Osteoblast (primary cell): ENCODE data around the gene SYT3. TPM values are rescaled to one million over a fixed set of nuclear protein-coding genes. Genes with fewer than 3 reads are reported as not detected.

ENCODE experiments used
- DNase-seq: peaks from one replicate; pipeline ENCODE4 v3.0.0; 2011; ENCODE audit warnings: low spot score, mixed read lengths; ENCODE audit not compliant: insufficient read length; ENCODE audit errors: missing footprints
- H2AFZ ChIP-seq: 2 replicates; pipeline ENCODE4 v1.6.0; 2011; ENCODE audit warnings: mild to moderate bottlenecking, low read length
- H3K27ac ChIP-seq: 2 replicates; pipeline ENCODE4 v1.5.1; 2011; ENCODE audit warnings: mild to moderate bottlenecking, low read depth, low read length, moderate library complexity
- H3K27me3 ChIP-seq: 2 replicates; pipeline ENCODE4 v1.6.0; 2012; ENCODE audit warnings: mild to moderate bottlenecking, control low read depth, inconsistent platforms, low read length, moderate library complexity; ENCODE audit not compliant: insufficient read depth
- H3K36me3 ChIP-seq: 2 replicates; pipeline ENCODE4 v1.5.1; 2011; ENCODE audit warnings: mild to moderate bottlenecking, low read length, control low read depth, moderate library complexity; ENCODE audit not compliant: insufficient read depth
- H3K4me1 ChIP-seq: 2 replicates; pipeline ENCODE4 v1.5.1; 2011; ENCODE audit warnings: mild to moderate bottlenecking, low read length, control low read depth, moderate library complexity; ENCODE audit not compliant: insufficient read depth
- H3K4me2 ChIP-seq: 2 replicates; pipeline ENCODE4 v1.6.0; 2011; ENCODE audit warnings: mild to moderate bottlenecking, low read length; ENCODE audit not compliant: insufficient read depth
- H3K4me3 ChIP-seq: fragments of 200-600 bp; sonication (generic); 3 replicates; pipeline ENCODE4 v1.5.1; 2012; ENCODE audit warnings: mild to moderate bottlenecking, low read length, inconsistent platforms; ENCODE audit not compliant: insufficient read depth
- H3K79me2 ChIP-seq: 2 replicates; pipeline ENCODE4 v1.6.0; 2012; ENCODE audit warnings: mild to moderate bottlenecking, low read length, control low read depth, inconsistent platforms; ENCODE audit not compliant: insufficient read depth
- H3K9me3 ChIP-seq: 2 replicates; pipeline ENCODE4 v1.5.1; 2011; ENCODE audit warnings: low read depth, low read length, control low read depth
- H4K20me1 ChIP-seq: 2 replicates; pipeline ENCODE4 v1.6.0; 2012; ENCODE audit warnings: mild to moderate bottlenecking, low read length, control low read depth; ENCODE audit not compliant: insufficient read depth
- total RNA-seq: library from RNA; depleted of rRNA; stranded (reverse); fragments of >200 nt; gene quantifications from 2 replicates; pipeline ENCODE4 v1.2.3, GENCODE V29; 2012
- TF ChIP-seq, protein P1 (sequence below): IDR thresholded peaks from 2 replicates; pipeline ENCODE4 v1.5.1; 2011; ENCODE audit warnings: mild to moderate bottlenecking, low read depth, low read length, moderate library complexity; ENCODE audit errors: extremely low read depth

SYT3 gene
- total RNA-seq, 1 donor, result 0.36 TPM

DNA sequence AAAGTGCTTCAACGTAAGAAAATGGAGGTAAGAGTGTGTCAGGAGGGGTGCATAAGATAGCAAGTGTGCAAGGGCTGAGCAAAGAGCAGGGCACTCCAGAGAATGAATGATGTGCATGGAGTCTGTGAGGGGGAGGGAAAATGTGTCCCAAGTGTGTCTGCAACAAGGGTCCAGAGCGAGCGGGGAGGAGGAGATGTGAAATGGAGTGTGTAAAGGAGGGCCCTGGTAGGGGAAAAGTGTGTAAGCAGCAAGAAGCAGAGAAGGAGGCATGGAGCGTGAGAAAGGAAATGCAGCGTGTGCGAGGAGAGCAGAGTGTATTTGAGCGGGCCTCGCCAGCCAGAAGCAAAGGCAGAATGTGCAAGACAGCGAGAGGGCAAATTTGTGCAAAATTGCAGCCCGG lies 21.3 kb upstream of the SYT3 start:
- H2AFZ ChIP-seq, result no peak overlapping the region
- peaks cover 6% of the 10 kb centered on the region for H3K27me3 ChIP-seq
- H3K4me3 ChIP-seq, result no peak overlapping the region
- no peaks in the 10 kb centered on the region for H4K20me1 ChIP-seq
- H3K79me2 ChIP-seq, result no peaks in the 10 kb centered on the region
- no peak overlapping the region for H3K27ac ChIP-seq
- no peak for DNase-seq
- H3K4me1 ChIP-seq, result peaks cover 16% of the 10 kb centered on the region
- H3K36me3 ChIP-seq, result no peaks in the 10 kb centered on the region
- no peaks in the 10 kb centered on the region for H3K9me3 ChIP-seq
- TF ChIP-seq, protein P1, sequence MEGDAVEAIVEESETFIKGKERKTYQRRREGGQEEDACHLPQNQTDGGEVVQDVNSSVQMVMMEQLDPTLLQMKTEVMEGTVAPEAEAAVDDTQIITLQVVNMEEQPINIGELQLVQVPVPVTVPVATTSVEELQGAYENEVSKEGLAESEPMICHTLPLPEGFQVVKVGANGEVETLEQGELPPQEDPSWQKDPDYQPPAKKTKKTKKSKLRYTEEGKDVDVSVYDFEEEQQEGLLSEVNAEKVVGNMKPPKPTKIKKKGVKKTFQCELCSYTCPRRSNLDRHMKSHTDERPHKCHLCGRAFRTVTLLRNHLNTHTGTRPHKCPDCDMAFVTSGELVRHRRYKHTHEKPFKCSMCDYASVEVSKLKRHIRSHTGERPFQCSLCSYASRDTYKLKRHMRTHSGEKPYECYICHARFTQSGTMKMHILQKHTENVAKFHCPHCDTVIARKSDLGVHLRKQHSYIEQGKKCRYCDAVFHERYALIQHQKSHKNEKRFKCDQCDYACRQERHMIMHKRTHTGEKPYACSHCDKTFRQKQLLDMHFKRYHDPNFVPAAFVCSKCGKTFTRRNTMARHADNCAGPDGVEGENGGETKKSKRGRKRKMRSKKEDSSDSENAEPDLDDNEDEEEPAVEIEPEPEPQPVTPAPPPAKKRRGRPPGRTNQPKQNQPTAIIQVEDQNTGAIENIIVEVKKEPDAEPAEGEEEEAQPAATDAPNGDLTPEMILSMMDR, result no peak
- H3K4me2 ChIP-seq, result no peak overlapping the region

DNA sequence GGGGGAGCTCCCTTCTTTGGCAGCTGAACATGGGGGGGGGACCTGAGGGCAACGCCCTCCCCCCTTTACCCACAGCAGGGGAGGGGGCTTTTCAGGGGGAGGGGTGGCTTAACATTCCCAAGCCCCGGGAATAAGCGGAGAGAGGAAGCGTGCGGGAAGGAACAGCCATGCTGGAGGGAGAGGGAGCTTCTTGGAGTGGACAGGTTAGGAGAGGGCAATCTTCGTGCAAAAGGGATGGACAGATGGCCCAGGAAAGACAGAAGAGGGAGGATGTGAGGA lies 20.3 kb upstream of the SYT3 start:
- H3K4me2 ChIP-seq, result no peak overlapping the region

DNA sequence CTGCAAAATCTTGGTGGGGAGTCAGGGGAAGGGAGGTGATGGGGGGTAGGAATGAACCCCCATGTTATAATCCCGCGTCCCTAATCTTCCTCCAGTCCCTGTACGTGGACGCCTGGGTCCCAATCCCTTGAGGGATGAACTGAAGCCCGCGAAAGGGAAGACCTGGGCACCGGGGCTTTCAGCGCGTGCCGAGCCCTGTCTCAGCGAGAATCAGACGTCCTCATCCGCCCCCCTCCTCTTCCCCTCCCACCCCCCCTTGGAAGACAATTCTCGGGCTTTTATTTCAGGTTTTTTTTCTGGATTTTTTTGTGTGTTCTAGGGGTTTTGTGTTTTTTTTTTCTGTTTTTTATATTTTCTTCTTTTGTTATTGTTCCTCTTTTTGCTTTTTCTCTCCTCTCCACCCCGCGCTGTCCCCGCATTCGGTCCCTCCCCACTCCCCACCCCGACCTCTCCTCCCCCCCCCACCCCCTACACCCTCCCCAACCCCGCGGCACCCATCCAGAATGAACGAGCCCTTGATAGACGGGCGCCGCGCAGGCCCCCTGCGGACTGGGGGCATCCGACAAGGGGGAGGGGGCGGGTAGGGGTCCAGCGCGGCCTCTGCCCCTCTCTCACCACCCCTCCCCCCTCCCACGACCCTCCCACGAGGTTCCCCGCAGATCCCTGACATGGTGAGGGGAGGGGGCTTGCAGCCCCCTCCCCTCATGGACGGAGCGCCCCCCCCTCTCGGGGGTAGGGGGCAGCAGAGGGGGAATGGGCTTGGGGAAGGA lies 19.8 kb upstream of the SYT3 start:
- peak overlapping the region; percentile 96 for H3K4me2 ChIP-seq
- no peak overlapping the region for H3K27ac ChIP-seq
- H3K36me3 ChIP-seq, result no peaks in the 10 kb centered on the region
- TF ChIP-seq, protein P1, result no peak
- peak overlapping the region; percentile 71 for H3K4me3 ChIP-seq
- no peak for DNase-seq
- no peaks in the 10 kb centered on the region for H3K9me3 ChIP-seq
- no peaks in the 10 kb centered on the region for H4K20me1 ChIP-seq
- H3K27me3 ChIP-seq, result no peaks in the 10 kb centered on the region
- H3K4me1 ChIP-seq, result peaks cover 16% of the 10 kb centered on the region
- no peak overlapping the region for H2AFZ ChIP-seq
- no peaks in the 10 kb centered on the region for H3K79me2 ChIP-seq

More for the DNA sequence above, 20.3 kb upstream of the SYT3 start:
- Histone ChIP-seq H2AFZ (no peak overlapping the region), H3K4me3 (no peak overlapping the region), H3K27ac (no peak overlapping the region), H3K36me3 (no peaks in the 10 kb centered on the region), H4K20me1 (no peaks in the 10 kb centered on the region), H3K9me3 (no peaks in the 10 kb centered on the region), H3K79me2 (no peaks in the 10 kb centered on the region), H3K4me1 (peaks cover 16% of the 10 kb centered on the region), H3K27me3 (peaks cover 3% of the 10 kb centered on the region)
- DNase-seq, result no peak
- TF ChIP-seq, protein P1, result no peak

DNA sequence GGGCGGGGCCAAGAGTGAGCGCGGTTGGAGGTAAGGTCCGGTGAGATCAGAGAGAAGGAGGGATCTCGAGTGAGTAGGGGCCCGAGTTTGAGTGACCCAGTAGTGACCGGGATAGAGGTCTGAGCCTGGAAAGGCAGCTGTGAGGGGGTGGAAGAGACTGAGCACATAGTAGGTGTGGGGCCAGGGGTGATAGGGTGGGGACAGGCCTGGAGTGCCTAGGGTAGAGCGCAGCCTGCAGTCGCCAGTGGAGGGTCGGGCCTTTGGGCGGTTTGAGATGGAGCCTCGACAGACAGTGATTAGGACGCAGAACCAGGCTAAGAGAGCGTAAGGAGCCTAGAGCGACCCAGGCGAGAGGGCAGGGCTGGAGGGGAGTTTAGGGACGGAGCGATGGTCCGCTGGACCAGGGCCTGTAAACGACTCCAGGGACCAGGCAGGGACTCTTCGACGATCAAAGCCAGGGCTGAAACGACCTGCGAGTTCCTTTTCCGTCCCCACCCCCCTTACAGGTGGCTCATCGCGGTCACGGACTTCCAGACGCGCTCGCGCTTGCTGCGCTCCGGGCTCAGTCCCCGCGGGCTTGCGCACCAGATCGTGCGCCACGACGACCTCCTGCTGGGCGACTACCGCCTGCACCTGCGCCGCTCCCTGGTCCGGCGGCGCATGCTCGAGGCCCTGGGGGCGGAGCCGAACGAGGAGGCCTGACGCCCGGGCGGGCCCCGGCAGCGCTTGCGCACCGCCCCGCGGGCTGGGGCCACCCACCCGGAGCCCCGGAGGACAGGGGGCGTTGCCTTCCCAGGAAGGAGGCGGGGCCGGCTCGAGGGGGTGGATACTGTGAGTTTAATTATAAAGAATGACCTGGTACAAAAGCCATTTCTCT lies 19.0 kb upstream of the SYT3 start:
- TF ChIP-seq, protein P1, result no peak
- Histone ChIP-seq H3K27me3 (no peaks in the 10 kb centered on the region), H3K27ac (peak overlapping the region; percentile 59), H3K4me3 (peak overlapping the region; percentile 71), H3K4me1 (peaks cover 16% of the 10 kb centered on the region), H4K20me1 (no peaks in the 10 kb centered on the region), H3K9me3 (no peaks in the 10 kb centered on the region), H3K36me3 (no peaks in the 10 kb centered on the region), H3K79me2 (no peaks in the 10 kb centered on the region), H2AFZ (peak overlapping the region; percentile 93), H3K4me2 (peak overlapping the region; percentile 96)
- DNase-seq, result peak; percentile 99
